Fibroblast of mammary gland (primary cell): ENCODE measurements around the gene CHL1.

Experiments used
- DNase-seq: peaks from one replicate; pipeline ENCODE4 v3.0.0-alpha.2; 2010; ENCODE audit warnings: low read depth
- H3K4me3 ChIP-seq: 2 replicates; pipeline ENCODE4 v1.5.1; 2011; ENCODE audit warnings: low read depth, mild to moderate bottlenecking, low read length, moderate library complexity; ENCODE audit not compliant: control insufficient read depth
- TF ChIP-seq, protein P1 (sequence below): conservative IDR thresholded peaks from 2 replicates; pipeline ENCODE4 v1.5.1; 2011; ENCODE audit warnings: low read depth, low read length, inconsistent platforms; ENCODE audit not compliant: control insufficient read depth, insufficient read depth

The CHL1 gene

DNA sequence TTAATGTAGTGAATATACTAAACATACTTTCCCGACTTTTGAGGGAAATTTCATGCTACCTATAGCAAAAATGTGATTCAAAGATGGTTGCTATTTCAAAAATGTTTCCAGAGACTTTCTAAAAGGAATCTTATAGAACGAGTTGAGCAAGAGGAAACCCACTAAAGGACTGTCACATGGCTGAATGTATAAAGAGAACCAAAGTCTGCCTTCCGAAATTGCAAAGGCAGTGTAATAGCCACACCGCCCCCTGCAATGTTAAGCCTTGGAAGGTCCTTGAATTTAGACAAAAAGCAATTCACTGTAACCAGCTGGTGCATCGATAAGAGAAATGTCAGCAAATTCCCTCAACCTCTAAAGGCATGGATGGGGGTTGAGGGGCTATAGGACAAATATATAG is 142.8 kb downstream of the CHL1 start:
- H3K4me3 ChIP-seq = no peak overlapping the region
- TF ChIP-seq, protein P1, sequence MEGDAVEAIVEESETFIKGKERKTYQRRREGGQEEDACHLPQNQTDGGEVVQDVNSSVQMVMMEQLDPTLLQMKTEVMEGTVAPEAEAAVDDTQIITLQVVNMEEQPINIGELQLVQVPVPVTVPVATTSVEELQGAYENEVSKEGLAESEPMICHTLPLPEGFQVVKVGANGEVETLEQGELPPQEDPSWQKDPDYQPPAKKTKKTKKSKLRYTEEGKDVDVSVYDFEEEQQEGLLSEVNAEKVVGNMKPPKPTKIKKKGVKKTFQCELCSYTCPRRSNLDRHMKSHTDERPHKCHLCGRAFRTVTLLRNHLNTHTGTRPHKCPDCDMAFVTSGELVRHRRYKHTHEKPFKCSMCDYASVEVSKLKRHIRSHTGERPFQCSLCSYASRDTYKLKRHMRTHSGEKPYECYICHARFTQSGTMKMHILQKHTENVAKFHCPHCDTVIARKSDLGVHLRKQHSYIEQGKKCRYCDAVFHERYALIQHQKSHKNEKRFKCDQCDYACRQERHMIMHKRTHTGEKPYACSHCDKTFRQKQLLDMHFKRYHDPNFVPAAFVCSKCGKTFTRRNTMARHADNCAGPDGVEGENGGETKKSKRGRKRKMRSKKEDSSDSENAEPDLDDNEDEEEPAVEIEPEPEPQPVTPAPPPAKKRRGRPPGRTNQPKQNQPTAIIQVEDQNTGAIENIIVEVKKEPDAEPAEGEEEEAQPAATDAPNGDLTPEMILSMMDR = no peak
- DNase-seq = no peak

DNA sequence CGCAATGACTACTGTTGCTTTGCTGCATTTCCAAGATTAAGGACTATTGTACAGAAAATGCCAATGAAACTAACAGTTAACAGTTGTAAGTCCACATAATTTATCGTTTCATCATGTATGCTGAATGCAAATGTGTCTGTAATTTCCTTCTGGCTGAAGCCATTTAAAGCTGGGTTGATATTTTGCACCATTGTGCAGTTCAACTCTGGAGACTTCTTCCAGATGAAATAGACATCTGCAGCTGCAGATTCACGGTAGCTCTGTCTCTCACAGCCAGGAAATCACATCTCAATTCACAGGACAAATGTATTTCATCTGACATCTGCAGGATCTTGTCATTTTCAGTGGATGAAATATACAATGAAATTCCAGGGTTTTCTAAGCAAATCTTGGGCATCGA is 145.4 kb downstream of the CHL1 start:
- TF ChIP-seq, protein P1 = no peak
- H3K4me3 ChIP-seq = no peak overlapping the region
- DNase-seq = no peak

DNA sequence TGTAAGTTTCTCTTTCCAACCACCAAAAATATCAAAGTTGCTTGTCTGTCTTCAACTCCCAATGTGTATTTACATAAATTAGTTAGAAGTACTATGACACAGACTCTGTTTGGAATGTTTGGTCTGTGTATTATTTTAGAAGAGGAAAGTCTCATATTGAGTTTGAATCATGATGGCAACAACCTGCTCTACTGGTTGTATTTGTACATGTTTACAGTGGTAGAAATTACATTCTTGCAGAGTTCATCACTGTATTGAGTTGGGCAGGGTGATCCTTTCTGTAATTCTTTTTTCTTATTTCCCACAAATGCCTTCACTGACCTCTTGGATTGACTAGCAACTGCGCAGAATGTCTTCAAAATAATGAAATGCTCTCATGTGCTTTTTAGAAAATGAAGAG is 149.6 kb downstream of the CHL1 start:
- peak; percentile 10 for DNase-seq
- no peak overlapping the region for H3K4me3 ChIP-seq
- TF ChIP-seq, protein P1 = no peak

DNA sequence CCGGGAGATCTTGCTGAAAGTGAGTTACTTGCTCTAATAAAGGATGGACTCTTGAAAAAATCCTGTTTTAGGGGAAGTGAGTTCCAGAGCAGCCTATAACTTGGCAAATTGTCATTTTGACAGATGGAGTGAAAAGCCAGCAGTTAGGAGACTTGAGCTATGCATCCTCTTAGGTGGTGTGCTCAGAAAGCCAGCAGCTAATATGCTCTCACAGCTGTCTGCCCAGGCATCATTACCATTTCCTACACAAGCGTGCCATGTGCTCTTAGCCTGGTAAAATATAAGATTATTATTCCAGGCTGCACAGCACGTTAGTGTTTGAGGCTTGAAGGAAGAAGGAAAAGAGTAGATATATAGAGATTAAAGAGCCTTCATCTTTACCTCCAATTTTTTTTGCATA is 151.0 kb downstream of the CHL1 start:
- TF ChIP-seq, protein P1 = no peak
- H3K4me3 ChIP-seq = no peak overlapping the region
- DNase-seq = no peak

DNA sequence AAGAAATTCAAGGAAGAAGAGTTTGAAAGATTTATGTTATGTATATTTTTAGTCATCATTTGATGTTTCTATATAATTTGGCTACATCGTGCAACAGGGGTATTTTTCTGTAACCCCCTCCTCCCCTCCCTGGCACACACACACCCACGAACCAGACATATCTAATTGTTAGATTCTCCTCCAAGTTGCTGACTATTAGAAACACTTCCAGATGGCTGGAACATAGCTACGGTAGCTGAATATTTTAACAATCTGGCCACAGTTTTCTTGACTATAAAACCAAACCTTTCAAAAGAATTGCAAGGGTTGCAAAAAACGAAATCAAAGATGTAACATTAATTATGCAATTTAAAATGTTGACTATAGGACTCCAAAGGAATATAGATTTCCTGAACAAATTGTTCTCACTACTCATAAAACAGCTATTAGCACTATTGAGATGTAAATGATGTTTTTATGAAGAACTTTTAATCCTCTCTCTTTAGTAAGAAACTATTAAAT is 154.4 kb downstream of the CHL1 start:
- no peak for DNase-seq
- TF ChIP-seq, protein P1 = no peak
- no peak overlapping the region for H3K4me3 ChIP-seq

DNA sequence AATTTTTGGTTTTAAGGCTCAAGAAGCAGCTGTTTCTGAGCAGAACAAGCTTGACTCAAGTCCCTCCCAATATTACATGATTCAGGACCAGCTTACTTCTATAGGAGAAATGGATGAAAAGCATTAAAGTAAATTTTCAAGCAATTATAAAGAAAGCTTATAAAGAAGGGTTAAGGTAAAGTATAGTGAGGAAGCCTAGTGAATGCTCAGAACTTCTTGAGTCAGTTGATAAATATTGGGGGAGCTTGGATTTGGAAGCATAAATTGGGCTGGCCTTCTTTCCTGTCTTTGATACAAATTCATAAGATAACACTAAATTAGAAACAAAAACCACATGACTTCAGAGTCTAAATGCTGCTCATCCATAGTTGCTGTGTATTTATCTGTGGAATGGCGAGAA is 156.0 kb downstream of the CHL1 start:
- no peak for DNase-seq
- no peak overlapping the region for H3K4me3 ChIP-seq
- TF ChIP-seq, protein P1 = no peak

DNA sequence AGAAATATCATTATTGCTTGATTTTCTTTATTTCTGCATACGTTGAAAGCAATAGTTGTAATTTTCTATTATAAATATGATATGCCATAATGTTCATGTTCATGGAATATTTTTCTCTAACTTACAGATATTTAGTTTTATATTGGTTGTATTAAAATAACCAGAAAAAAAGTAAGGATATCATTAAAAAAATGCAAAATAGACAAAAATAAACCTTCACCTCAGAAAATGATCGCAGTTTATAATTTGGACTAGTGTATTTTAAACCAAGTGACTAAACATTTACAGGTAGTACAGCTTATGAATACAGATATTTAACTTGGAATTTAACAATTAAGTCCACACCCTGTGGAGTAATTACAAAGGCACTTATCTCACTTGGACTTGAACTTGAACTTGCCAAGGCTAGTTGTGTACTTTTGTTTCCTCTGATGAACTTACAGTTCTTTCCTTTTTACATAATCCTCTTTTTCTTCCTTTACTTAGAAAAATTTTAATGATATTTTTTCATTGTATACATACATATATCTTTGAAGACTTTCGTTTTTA is 156.7 kb downstream of the CHL1 start:
- no peak for DNase-seq
- TF ChIP-seq, protein P1 = no peak
- no peak overlapping the region for H3K4me3 ChIP-seq
